Left lung (tissue), 10 donors: ENCODE results near the gene ASB4. TPM values are rescaled to one million over a fixed set of nuclear protein-coding genes. Genes with fewer than 3 reads are reported as not detected.

Experiments
- ATAC-seq: fragments of 200-7000 bp; cut with Tn5 transposase; one replicate; pipeline ENCODE4 v1.9.1; 2020; ENCODE audit warnings: moderate library complexity
- DNase-seq, 4 donors: peaks; one replicate each; pipeline ENCODE4 v3.0.0-alpha.2; 2013 to 2020
- H3K27ac ChIP-seq, 2 donors: fragments of 200-600 bp; sonication (generic) in 1 of 2; one replicate each; pipeline versions ENCODE4 v1.5.0 to v1.8.0; 2020 to 2021
- H3K27me3 ChIP-seq, 2 donors: fragments of 200-600 bp; sonication (generic) in 1 of 2; one replicate each; pipeline versions ENCODE4 v1.5.0 to v1.8.0; 2020 to 2021
- H3K36me3 ChIP-seq, 2 donors: fragments of 200-600 bp; sonication (generic) in 1 of 2; one replicate each; pipeline versions ENCODE4 v1.5.0 to v1.8.0; 2020 to 2021
- H3K4me1 ChIP-seq, 2 donors: fragments of 200-600 bp; one replicate each; pipeline ENCODE4 v1.8.0; 2021
- H3K4me3 ChIP-seq, 2 donors: fragments of 200-600 bp; sonication (generic) in 1 of 2; one replicate each; pipeline versions ENCODE4 v1.5.0 to v1.8.0; 2020 to 2021; ENCODE audit warnings: mild to moderate bottlenecking in 1 of 2
- H3K9me3 ChIP-seq, 2 donors: fragments of 200-600 bp; sonication (generic) in 1 of 2; one replicate each; pipeline versions ENCODE4 v1.5.0 to v1.8.0; 2020 to 2021
- intact Hi-C, 2 donors: fragments of 100-400 bp; cut with DNase I; formaldehyde crosslinking; loops; one replicate each; pipeline versions ENCODE4 v1.11.2 to v1.14.2; 2022
- polyA plus RNA-seq, 6 donors: library from polyadenylated mRNA; unstranded; fragments of 120-200 nt; gene quantifications; one replicate each; pipeline ENCODE4 v1.2.1, GENCODE V29; 2013; ENCODE audit not compliant: insufficient read length in 6 of 6
- total RNA-seq, 2 donors: library from RNA; stranded (reverse); fragmentation: NEBNext Ultra II Directional; extraction: Animal tissue kit (Norgen Biotek cat#: 25700); gene quantifications; one replicate each; pipeline ENCODE4 v1.2.1, GENCODE V29; 2021
- TF ChIP-seq, protein P1 (sequence below), 2 donors: fragments of 200-600 bp; sonication (generic) in 1 of 2; IDR thresholded peaks; one replicate each; pipeline versions ENCODE4 v1.5.0 to v1.8.0; 2021; ENCODE audit warnings: antibody characterized with exemption in 2 of 2
- donor health status: DM: no; HTN: yes; CAD: no.
- donor health status: DM: no; HTN: no; CAD: no.

ASB4 gene
- total and polyA plus RNA-seq, 8 donors, result 0.10 to 1.6 (median 0.87) TPM

DNA sequence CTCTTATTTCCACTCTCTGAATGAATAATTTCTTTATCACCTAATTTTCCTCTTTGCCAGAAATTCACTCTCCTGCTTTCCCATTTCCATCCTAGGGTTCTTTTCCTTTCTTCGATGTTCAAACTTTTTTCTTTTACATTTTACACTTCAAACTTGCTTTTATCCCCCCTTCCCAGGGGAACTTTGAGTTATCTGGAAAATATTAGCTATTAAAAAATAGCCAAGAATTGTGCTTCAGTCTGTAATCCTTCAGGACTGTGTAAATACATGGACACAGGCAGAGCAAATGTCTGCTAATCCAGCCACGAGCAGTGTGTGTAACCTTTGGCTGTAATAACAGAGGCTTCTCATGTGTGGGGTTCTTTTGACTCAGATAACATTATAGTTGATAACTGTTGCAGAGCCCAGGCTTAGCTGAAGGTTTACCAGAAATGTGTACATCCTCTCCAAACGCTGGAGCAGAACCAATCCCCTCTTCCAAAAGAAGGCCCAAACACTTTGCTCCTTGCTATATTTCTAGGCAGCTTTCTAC is 4.6 kb downstream of the ASB4 start:
- TF ChIP-seq, protein P1, sequence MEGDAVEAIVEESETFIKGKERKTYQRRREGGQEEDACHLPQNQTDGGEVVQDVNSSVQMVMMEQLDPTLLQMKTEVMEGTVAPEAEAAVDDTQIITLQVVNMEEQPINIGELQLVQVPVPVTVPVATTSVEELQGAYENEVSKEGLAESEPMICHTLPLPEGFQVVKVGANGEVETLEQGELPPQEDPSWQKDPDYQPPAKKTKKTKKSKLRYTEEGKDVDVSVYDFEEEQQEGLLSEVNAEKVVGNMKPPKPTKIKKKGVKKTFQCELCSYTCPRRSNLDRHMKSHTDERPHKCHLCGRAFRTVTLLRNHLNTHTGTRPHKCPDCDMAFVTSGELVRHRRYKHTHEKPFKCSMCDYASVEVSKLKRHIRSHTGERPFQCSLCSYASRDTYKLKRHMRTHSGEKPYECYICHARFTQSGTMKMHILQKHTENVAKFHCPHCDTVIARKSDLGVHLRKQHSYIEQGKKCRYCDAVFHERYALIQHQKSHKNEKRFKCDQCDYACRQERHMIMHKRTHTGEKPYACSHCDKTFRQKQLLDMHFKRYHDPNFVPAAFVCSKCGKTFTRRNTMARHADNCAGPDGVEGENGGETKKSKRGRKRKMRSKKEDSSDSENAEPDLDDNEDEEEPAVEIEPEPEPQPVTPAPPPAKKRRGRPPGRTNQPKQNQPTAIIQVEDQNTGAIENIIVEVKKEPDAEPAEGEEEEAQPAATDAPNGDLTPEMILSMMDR (IDR thresholded peaks at IDR 0.05), result no peak
- intact Hi-C loops, result no loop called here
- ATAC-seq (no peak), DNase-seq (no peak)
- H3K4me1 ChIP-seq, result no peaks in the 10 kb centered on the region
- H3K4me3 ChIP-seq, result no peak overlapping the region
- H3K27me3 ChIP-seq, result peaks cover 0 to 3% of the 10 kb centered on the region in 2 donors
- no peaks in the 10 kb centered on the region for H3K36me3 ChIP-seq
- H3K9me3 ChIP-seq, result no peaks in the 10 kb centered on the region
- no peak overlapping the region for H3K27ac ChIP-seq

DNA sequence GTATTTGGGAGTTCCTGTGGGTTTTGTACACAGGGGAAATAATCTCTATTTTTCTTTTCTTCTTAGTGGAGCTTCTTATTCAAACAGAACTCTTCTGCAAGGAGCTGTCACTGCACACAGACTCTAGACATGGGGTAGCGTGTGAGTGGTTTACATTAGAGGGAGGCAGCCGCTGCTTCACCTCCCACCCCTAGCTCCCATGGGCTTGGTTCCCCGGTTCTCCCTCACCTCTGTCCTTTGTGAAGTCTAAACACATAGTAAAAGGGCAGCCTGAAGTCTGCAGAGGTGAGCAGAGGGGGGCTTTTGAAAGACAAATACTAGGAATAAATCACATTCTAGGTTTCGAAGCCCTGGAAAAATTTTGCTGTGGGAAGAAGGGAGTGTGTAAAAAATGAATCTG is 5.5 kb downstream of the ASB4 start:
- H3K9me3 ChIP-seq, result no peaks in the 10 kb centered on the region
- intact Hi-C loops, result no loop called here
- no peak overlapping the region for H3K4me3 ChIP-seq
- ATAC-seq, result no peak
- H3K4me1 ChIP-seq, result no peaks in the 10 kb centered on the region
- DNase-seq, result no peak
- H3K27me3 ChIP-seq, result no peaks in the 10 kb centered on the region
- H3K36me3 ChIP-seq, result no peaks in the 10 kb centered on the region
- no peak overlapping the region for H3K27ac ChIP-seq
- TF ChIP-seq, protein P1 (IDR thresholded peaks at IDR 0.05), result no peak

DNA sequence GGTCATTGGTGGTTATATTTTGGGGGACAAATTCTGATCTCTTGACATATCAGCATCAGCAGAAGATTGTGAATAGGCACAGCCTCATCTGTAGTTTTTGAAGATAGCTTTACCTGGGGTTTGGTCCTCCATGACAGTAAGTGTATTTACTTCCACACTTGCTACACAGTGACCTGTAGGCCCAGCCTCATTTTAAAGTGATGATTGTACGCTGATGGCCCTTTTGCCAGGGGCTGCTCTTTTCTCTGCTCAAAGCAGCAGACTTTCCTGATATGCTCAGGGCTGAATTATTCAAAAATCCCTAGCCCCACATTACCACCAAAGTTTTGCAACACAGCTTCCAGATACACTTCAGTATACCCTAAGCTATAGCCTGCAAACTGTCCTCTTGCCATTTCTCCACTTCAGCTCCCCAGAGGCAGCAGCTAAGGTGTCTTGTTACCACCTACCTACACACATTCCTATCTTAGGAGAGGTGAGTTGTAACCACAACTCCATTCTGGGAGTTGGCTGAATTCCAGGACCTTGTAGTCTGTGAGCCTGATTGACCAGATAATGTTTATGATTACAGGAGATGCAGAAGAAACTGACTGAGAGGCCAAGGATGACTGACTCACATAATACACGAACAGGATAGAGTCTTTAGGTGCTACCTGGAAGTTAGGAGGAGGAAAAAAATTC is 6.0 kb downstream of the ASB4 start:
- TF ChIP-seq, protein P1 (IDR thresholded peaks at IDR 0.05), result no peak
- H3K4me1 ChIP-seq, result no peaks in the 10 kb centered on the region
- no peaks in the 10 kb centered on the region for H3K27me3 ChIP-seq
- H3K27ac ChIP-seq, result no peak overlapping the region
- no peaks in the 10 kb centered on the region for H3K36me3 ChIP-seq
- ATAC-seq (peak; percentile 74), DNase-seq (peak in 1 of 4 donors; percentile 19)
- no peaks in the 10 kb centered on the region for H3K9me3 ChIP-seq
- H3K4me3 ChIP-seq, result no peak overlapping the region
- intact Hi-C loops, result no loop called here

DNA sequence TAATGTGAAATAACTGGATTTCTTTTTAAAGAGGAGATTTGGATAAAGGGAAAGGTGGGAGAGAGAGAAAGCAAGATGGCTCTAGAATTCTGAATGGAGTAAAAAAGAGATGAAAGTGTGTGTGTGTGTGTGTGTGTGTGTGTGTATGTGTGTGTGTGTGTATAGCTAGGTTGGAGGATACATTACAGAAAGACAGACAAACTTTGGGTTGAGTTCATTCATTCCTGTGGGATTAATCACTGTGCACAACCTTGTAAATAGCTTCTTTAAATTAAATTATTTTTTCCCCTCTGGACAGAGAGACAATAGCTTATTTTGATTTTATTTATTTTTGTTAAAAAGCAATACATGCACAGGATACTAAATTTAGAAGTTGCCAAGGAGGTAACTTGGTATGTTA is 7.5 kb downstream of the ASB4 start:
- no peak overlapping the region for H3K4me3 ChIP-seq
- no peak overlapping the region for H3K27ac ChIP-seq
- TF ChIP-seq, protein P1 (IDR thresholded peaks at IDR 0.05), result no peak
- H3K36me3 ChIP-seq, result no peaks in the 10 kb centered on the region
- no peaks in the 10 kb centered on the region for H3K4me1 ChIP-seq
- no peak for DNase-seq
- intact Hi-C loops, result no loop called here
- H3K9me3 ChIP-seq, result no peaks in the 10 kb centered on the region
- no peaks in the 10 kb centered on the region for H3K27me3 ChIP-seq
- no peak for ATAC-seq

DNA sequence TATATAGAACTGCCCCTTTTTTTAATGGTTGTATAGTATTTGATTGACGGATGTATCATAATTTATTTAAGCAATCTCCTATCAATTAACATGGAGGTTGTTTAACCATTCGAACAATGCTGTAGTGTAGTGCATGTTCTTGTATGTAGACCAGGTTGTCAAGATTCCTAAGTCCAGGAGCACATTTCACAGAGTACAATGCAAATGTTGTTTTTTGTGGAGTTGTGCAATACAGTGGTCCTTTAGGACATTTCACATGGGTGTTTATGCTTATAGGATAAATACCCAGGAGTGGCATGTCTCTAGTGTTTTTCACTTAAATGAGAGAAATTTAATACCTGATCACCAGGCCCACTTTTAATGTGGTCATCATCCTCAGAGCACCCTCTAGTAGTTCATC is 8.1 kb downstream of the ASB4 start:
- DNase-seq (no peak), ATAC-seq (no peak)
- no peaks in the 10 kb centered on the region for H3K4me1 ChIP-seq
- intact Hi-C loops, result no loop called here
- H3K9me3 ChIP-seq, result no peaks in the 10 kb centered on the region
- no peak overlapping the region for H3K4me3 ChIP-seq
- H3K27ac ChIP-seq, result no peak overlapping the region
- TF ChIP-seq, protein P1 (IDR thresholded peaks at IDR 0.05), result no peak
- H3K36me3 ChIP-seq, result no peaks in the 10 kb centered on the region
- no peaks in the 10 kb centered on the region for H3K27me3 ChIP-seq
